GM13976 (cell line): ENCODE measurements around the gene ANKRD22.

Experiments
- DNase-seq: peaks from one replicate; pipeline ENCODE4 v3.0.0; 2012; ENCODE audit warnings: low spot score
- CTCF ChIP-seq: IDR thresholded peaks from 2 replicates; pipeline ENCODE4 v1.5.1; 2012; ENCODE audit warnings: borderline replicate concordance, mild to moderate bottlenecking; ENCODE audit not compliant: insufficient read depth; ENCODE audit errors: extremely low read depth, missing control alignments, control extremely low read depth
- in situ Hi-C: fragments of 300-500 bp; cut with MboI; formaldehyde crosslinking; loops from one replicate; pipeline ENCODE4 v1.12.0; 2022; ENCODE audit warnings: low sequenced_read_pairs, mixed read lengths, inconsistent platforms; ENCODE audit not compliant: unreplicated experiment

The ANKRD22 gene

GRCh38 chr10:88835910-88836221 is 15.8 kb downstream of the ANKRD22 start:
- DNase-seq = no peak
- no peak for TF ChIP-seq CTCF
- in situ Hi-C loops = loop anchor here (5.0 to 10.0 kb wide), 2 partner anchors 96 to 379 kb away; no protein-coding TSS in a partner anchor

DNA sequence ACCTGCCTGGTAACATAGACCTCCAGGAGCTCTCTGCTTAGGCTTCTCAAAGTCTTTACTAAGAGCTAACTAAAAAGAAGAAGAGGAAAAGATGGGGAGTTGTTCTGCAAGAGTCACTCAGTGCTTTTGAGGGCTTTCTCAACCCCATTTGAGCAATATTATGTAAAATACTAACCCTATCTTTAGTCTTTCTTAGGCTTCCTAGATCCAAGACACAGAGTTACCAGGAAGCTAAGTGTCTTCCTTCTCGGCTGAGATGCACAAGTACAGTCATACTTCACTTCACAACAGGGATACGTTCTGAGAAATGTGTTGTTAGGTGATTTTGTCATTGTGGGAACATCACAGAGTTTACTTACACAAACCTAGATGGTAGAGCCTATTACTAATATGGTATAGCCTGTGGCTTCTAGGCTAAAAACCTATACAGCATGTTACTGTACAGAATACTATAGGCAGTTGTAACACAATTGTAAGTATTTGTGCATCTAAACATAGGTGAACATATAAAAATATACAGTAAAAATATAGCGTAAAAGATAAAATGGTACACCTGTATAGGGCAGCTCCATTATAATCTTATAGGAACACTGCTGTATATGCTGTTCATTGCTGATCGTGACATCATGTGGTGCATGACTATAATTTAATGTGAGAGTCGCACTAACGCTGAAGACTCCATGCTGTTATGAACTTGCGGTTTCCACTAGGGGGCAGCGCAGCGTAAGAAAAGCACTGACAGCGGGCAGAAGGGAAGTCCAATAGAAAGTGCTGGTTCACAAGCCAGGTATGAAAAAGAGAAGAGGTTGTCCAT is 16.3 kb downstream of the ANKRD22 start:
- DNase-seq = peak; percentile 40
- in situ Hi-C loops = loop anchor here (5.0 to 10.0 kb wide), 2 partner anchors 97 to 379 kb away; no protein-coding TSS in a partner anchor
- peak; percentile 87 for TF ChIP-seq CTCF

GRCh38 chr10:88833723-88834122 is 17.9 kb downstream of the ANKRD22 start:
- in situ Hi-C loops = loop anchor here (10.0 kb wide), 1 partner anchor 381 kb away; no protein-coding TSS in a partner anchor
- no peak for DNase-seq
- no peak for TF ChIP-seq CTCF

- TF ChIP-seq CTCF = no peak
- in situ Hi-C loops = loop anchor here (10.0 kb wide), 1 partner anchor 382 kb away; no protein-coding TSS in a partner anchor
- no peak for DNase-seq
Observed at GRCh38 chr10:88833156-88833555, 18.5 kb downstream of the ANKRD22 start.

GRCh38 chr10:88832376-88832775 is 19.3 kb downstream of the ANKRD22 start:
- DNase-seq = no peak
- TF ChIP-seq CTCF = no peak
- in situ Hi-C loops = loop anchor here (10.0 kb wide), 1 partner anchor 382 kb away; no protein-coding TSS in a partner anchor

DNA sequence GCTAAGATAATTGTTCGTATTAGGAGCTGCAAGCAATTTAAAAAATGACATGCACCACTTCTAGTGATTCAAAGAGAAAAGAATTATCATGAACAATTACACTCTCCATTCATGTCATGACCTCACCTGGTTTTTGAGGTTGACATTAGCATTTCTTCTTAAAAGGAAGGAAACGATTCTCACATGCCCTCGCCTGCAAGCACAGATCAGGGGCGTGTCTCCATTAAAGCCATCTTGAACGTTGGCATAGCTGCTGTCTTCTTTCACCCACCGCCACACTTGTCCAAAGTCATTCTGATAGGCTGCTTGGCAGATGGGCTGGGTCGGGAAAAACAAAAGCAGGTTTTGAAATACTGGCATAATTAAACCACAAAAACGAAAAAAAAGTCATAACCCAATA is 19.9 kb downstream of the ANKRD22 start:
- no peak for DNase-seq
- no peak for TF ChIP-seq CTCF
- in situ Hi-C loops = loop anchor here (10.0 kb wide), 1 partner anchor 383 kb away; no protein-coding TSS in a partner anchor
